SJSA1 (cell line): Measurements from ENCODE around the gene TENM4. TPM values are rescaled to one million over a fixed set of nuclear protein-coding genes. Genes with fewer than 3 reads are reported as not detected.

Source experiments
- DNase-seq, 2 experiments: peaks; one replicate each; pipeline ENCODE4 v3.0.0-alpha.2; 2015 to 2020; ENCODE audit warnings: low spot score in 2 of 2, low read depth in 1 of 2
- H3K27ac ChIP-seq: fragments of 250-450 bp; sonication (Bioruptor Pico); 2 replicates; pipeline ENCODE4 v1.5.1; 2020; ENCODE audit warnings: mild to moderate bottlenecking, moderate library complexity
- H3K27me3 ChIP-seq: fragments of 250-450 bp; sonication (Bioruptor Pico); replicated peaks from 2 replicates; pipeline ENCODE4 v1.5.1; 2020; ENCODE audit warnings: mild to moderate bottlenecking, moderate library complexity
- H3K36me3 ChIP-seq: fragments of 250-450 bp; sonication (Bioruptor Pico); 2 replicates; pipeline ENCODE4 v1.5.1; 2020; ENCODE audit warnings: mild to moderate bottlenecking
- H3K4me1 ChIP-seq: fragments of 250-450 bp; sonication (Bioruptor Pico); replicated peaks from 2 replicates; pipeline ENCODE4 v1.6.1; 2021; ENCODE audit warnings: mild to moderate bottlenecking
- H3K4me3 ChIP-seq: fragments of 250-450 bp; sonication (Bioruptor Pico); 2 replicates; pipeline ENCODE4 v1.5.1; 2020; ENCODE audit warnings: mild to moderate bottlenecking
- H3K9me3 ChIP-seq: fragments of 250-450 bp; sonication (Bioruptor Pico); replicated peaks from 2 replicates; pipeline ENCODE4 v1.5.1; 2020; ENCODE audit warnings: mild to moderate bottlenecking
- total RNA-seq: library from RNA; depleted of rRNA; stranded (reverse); fragments of >200 nt; shearing (Covaris generic); gene quantifications from 2 replicates; pipeline ENCODE4 v1.2.3, GENCODE V29; 2014

The TENM4 gene
- total RNA-seq, 1 experiment from 2014 or later = not detected

GRCh38 chr11:79097246-79097875, 343.5 kb downstream of the TENM4 start:
- DNase-seq = no peak

DNA sequence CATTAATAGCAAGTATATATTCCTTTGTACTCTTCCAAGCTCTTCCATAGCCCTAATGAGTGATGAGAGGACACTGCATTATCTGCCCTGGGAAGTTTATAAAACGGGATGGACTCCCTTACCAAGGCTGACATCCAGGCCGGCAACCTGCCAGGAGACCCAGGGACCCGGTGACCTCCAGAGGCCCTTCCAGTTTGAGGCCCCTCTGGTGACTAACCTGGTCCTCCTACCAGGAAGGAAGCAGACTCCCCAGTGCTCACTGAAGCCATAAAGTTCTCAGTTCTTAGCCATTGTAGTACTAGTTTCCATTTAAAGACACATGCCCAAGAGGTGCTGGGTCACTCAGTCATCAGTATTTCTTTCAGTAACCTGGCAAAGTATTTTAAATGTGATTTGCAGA, 345.4 kb downstream of the TENM4 start:
- H3K36me3 ChIP-seq = no peaks in the 10 kb centered on the region
- no peaks in the 10 kb centered on the region for H3K27me3 ChIP-seq
- no peaks in the 10 kb centered on the region for H3K9me3 ChIP-seq
- no peak for DNase-seq
- H3K4me3 ChIP-seq = no peak overlapping the region
- H3K4me1 ChIP-seq = no peaks in the 10 kb centered on the region
- H3K27ac ChIP-seq = no peak overlapping the region

More at GRCh38 chr11:79097246-79097875, 343.5 kb downstream of the TENM4 start:
- Histone ChIP-seq H3K9me3 (no peaks in the 10 kb centered on the region), H3K27ac (no peak overlapping the region), H3K36me3 (no peaks in the 10 kb centered on the region), H3K4me3 (no peak overlapping the region), H3K27me3 (no peaks in the 10 kb centered on the region), H3K4me1 (no peaks in the 10 kb centered on the region)

DNA sequence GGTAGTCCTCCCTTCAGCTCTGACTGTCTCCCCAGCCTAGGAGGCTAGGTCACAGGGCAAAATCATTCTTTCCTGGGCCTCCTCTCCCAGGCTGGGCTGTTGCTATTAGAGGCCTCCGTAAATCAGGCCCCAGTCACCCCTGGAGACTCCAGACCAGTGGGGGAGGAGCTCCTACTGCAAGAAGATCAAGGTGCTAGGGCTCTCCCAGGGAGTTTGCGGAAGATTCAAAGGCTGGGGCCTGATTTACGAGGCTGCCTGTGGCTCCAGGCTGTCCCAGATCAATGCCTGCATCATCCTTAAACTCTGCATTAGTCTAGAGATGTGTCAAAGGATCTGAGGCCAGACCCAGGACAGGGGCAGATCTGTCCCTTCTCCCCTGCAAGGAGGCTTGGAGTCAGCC, 346.2 kb downstream of the TENM4 start:
- no peaks in the 10 kb centered on the region for H3K9me3 ChIP-seq
- H3K27ac ChIP-seq = no peak overlapping the region
- H3K36me3 ChIP-seq = no peaks in the 10 kb centered on the region
- DNase-seq = no peak
- no peak overlapping the region for H3K4me3 ChIP-seq
- H3K27me3 ChIP-seq = no peaks in the 10 kb centered on the region
- H3K4me1 ChIP-seq = no peaks in the 10 kb centered on the region

GRCh38 chr11:79092791-79093353, 348.0 kb downstream of the TENM4 start:
- Histone ChIP-seq H3K4me3 (no peak overlapping the region), H3K27ac (no peak overlapping the region), H3K4me1 (peaks cover 1% of the 10 kb centered on the region), H3K9me3 (no peaks in the 10 kb centered on the region), H3K36me3 (no peaks in the 10 kb centered on the region), H3K27me3 (no peaks in the 10 kb centered on the region)
- peak in 1 of 2 experiments; percentile 4 for DNase-seq

- H3K27ac ChIP-seq = no peak overlapping the region
- H3K4me3 ChIP-seq = no peak overlapping the region
- no peaks in the 10 kb centered on the region for H3K27me3 ChIP-seq
- no peaks in the 10 kb centered on the region for H3K36me3 ChIP-seq
- no peaks in the 10 kb centered on the region for H3K9me3 ChIP-seq
- peaks cover 13% of the 10 kb centered on the region for H3K4me1 ChIP-seq
- DNase-seq = no peak
Measured at GRCh38 chr11:79090191-79090705, 350.6 kb downstream of the TENM4 start.

DNA sequence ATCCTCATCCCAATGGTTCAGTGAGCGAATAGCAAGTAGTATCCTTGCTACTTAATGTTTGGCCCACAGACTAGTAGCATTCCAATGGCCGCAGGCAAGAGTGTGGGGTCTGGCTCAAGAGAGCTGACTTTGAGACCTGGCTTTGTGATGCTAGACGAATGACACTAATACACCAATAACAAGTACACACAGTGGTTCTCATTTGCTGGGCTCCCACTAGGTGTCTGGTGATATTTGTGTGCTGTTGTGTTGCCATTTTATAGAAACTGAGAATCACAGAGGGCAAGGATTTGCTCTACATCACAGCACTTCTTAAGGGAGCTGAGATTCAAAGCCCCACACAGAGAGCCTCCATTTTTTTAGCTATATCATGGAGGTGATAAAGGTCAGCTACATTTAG, 351.2 kb downstream of the TENM4 start:
- H3K4me1 ChIP-seq = peaks cover 13% of the 10 kb centered on the region
- H3K27ac ChIP-seq = no peak overlapping the region
- no peaks in the 10 kb centered on the region for H3K27me3 ChIP-seq
- no peaks in the 10 kb centered on the region for H3K9me3 ChIP-seq
- no peak for DNase-seq
- no peaks in the 10 kb centered on the region for H3K36me3 ChIP-seq
- no peak overlapping the region for H3K4me3 ChIP-seq

GRCh38 chr11:79088967-79089366, 351.9 kb downstream of the TENM4 start:
- peaks cover 13% of the 10 kb centered on the region for H3K4me1 ChIP-seq
- no peak for DNase-seq
- H3K27me3 ChIP-seq = no peaks in the 10 kb centered on the region
- H3K36me3 ChIP-seq = no peaks in the 10 kb centered on the region
- no peak overlapping the region for H3K27ac ChIP-seq
- no peak overlapping the region for H3K4me3 ChIP-seq
- no peaks in the 10 kb centered on the region for H3K9me3 ChIP-seq

GRCh38 chr11:79087961-79088318, 352.9 kb downstream of the TENM4 start:
- no peak for DNase-seq
- H3K27ac ChIP-seq = no peak overlapping the region

DNA sequence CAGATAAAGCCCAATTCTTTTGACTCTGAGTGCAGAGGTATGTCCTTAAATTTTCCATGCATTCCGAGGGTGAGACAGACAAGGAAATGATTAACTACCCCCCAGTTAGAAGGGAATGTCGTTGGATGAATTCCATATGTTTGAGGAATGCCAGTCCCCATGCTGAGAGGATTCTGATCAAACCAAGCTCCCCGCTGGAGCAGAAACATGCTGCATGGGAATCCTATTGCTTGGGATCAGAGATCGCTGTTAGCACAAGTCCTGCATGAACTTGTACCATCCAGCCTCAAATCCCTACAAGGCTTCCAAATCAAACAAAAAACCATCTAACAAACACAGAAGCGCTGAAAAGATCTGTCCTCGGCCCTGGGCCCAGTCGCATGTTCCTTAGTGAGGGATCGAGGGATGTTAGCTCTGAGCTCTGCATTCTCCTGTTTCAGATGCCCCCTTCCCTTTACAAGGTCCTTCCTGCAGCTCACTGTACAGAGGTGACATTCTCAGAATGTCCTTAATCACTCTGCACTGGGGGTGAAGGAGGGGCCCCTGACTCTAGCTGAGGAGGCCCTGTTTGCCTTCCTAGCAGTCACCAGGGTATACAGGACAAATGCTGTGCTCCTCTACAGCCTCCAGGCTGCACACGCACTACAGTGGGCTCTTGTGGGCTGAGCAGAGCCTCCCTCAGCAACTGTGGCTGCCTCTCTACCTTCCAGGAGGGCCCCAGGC, 353.4 kb downstream of the TENM4 start:
- no peak overlapping the region for H3K27ac ChIP-seq
- no peaks in the 10 kb centered on the region for H3K27me3 ChIP-seq
- peaks cover 13% of the 10 kb centered on the region for H3K4me1 ChIP-seq
- no peaks in the 10 kb centered on the region for H3K9me3 ChIP-seq
- H3K36me3 ChIP-seq = no peaks in the 10 kb centered on the region
- peak in 1 of 2 experiments; percentile 30 for DNase-seq
- H3K4me3 ChIP-seq = no peak overlapping the region

More at GRCh38 chr11:79087961-79088318, 352.9 kb downstream of the TENM4 start:
- H3K9me3 ChIP-seq = no peaks in the 10 kb centered on the region
- H3K4me1 ChIP-seq = peaks cover 13% of the 10 kb centered on the region
- no peak overlapping the region for H3K4me3 ChIP-seq
- no peaks in the 10 kb centered on the region for H3K27me3 ChIP-seq
- no peaks in the 10 kb centered on the region for H3K36me3 ChIP-seq

- no peaks in the 10 kb centered on the region for H3K9me3 ChIP-seq
- DNase-seq = no peak
- peaks cover 17% of the 10 kb centered on the region for H3K4me1 ChIP-seq
- no peak overlapping the region for H3K4me3 ChIP-seq
- no peak overlapping the region for H3K27ac ChIP-seq
- H3K27me3 ChIP-seq = no peaks in the 10 kb centered on the region
- H3K36me3 ChIP-seq = no peaks in the 10 kb centered on the region
Measured at GRCh38 chr11:79086056-79086455, 354.8 kb downstream of the TENM4 start.

DNA sequence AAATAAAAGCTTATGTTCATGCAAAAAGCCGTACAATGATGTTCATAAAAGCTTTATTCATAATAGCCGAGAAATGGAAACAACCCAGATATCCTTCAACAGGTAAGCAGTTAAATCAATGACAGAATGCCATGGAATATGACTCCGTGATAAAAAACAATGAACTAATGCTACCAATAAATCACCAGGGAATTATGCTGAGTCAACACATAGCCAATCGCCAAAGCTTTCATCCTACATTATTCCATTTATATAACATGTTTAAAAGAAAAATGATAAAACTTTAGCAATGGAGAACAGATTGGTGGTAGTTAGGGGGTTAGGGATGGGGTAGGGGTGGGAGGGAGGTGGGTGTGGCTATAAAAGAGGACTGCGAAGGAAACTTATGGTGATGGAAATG, 356.4 kb downstream of the TENM4 start:
- DNase-seq = no peak
- Histone ChIP-seq H3K36me3 (no peaks in the 10 kb centered on the region), H3K4me3 (no peak overlapping the region), H3K27ac (no peak overlapping the region), H3K4me1 (peaks cover 17% of the 10 kb centered on the region), H3K27me3 (no peaks in the 10 kb centered on the region), H3K9me3 (no peaks in the 10 kb centered on the region)

- Histone ChIP-seq H3K4me3 (no peak overlapping the region), H3K27me3 (no peaks in the 10 kb centered on the region), H3K36me3 (no peaks in the 10 kb centered on the region), H3K9me3 (no peaks in the 10 kb centered on the region), H3K4me1 (peaks cover 17% of the 10 kb centered on the region), H3K27ac (no peak overlapping the region)
- DNase-seq = no peak
Measured at GRCh38 chr11:79083352-79083751, 357.5 kb downstream of the TENM4 start.

- Histone ChIP-seq H3K9me3 (no peaks in the 10 kb centered on the region), H3K4me1 (peaks cover 16% of the 10 kb centered on the region), H3K36me3 (no peaks in the 10 kb centered on the region), H3K27me3 (no peaks in the 10 kb centered on the region), H3K27ac (no peak overlapping the region), H3K4me3 (no peak overlapping the region)
- no peak for DNase-seq
Measured at GRCh38 chr11:79082907-79083306, 357.9 kb downstream of the TENM4 start.

DNA sequence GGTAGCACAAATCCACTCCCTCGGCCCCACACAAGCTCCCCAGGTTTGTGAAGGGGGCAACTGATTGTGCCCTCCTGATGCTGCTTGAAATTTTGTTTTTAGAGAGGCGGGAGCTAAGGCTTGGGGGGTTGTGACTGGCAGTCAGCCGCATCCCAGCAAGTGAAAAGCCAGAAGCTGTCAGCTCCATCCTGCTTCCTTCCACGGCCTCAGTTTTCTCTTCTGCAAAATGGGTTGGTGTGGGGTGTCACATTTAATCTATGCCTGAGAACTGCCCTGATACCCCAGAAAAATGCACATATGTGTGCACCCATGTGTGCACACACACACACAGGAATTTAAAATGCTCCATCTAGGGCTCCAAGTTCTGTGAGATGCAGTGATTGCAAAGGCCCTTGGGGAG, 358.6 kb downstream of the TENM4 start:
- DNase-seq = no peak
- no peak overlapping the region for H3K4me3 ChIP-seq
- H3K4me1 ChIP-seq = peaks cover 10% of the 10 kb centered on the region
- H3K27ac ChIP-seq = no peak overlapping the region
- no peaks in the 10 kb centered on the region for H3K9me3 ChIP-seq
- H3K27me3 ChIP-seq = no peaks in the 10 kb centered on the region
- H3K36me3 ChIP-seq = no peaks in the 10 kb centered on the region
